ENCODE results near the gene MET.
"Not testable (repeated sequence)": the region's sequence is repeated elsewhere in the genome, so short reads cannot be mapped to it uniquely, and the experiment has no call there.

GRCh38 chr7:116659248-116659647 is 12.7 kb upstream of the MET start:
- TF ChIP-seq CTCF (IDR thresholded peaks at IDR 0.05 in 4 of 5, conservative IDR thresholded peaks at IDR 0.05 in 1 of 5); POLR2A (IDR thresholded peaks at IDR 0.05): not testable (repeated sequence)

All from gastrocnemius medialis (tissue), 4 donors.